Peyer's patch (tissue), 4 donors: ENCODE results near the gene FOXR1. TPM values are rescaled to one million over a fixed set of nuclear protein-coding genes. Genes with fewer than 3 reads are reported as not detected.
A peak's percentile ranks its signal among the peaks of the same experiment; 100 is the strongest.
"Not testable (repeated sequence)": the region's sequence is repeated elsewhere in the genome, so short reads cannot be mapped to it uniquely, and the experiment has no call there.

Experiments
- DNase-seq, 3 donors: peaks; one replicate each; pipeline ENCODE4 v3.0.0-alpha.2; 2017 to 2019
- H3K27ac ChIP-seq, 4 donors: fragments of 200-600 bp; sonication (generic); one replicate each; pipeline ENCODE4 v1.5.1; 2016 to 2019
- H3K27me3 ChIP-seq, 2 donors: fragments of 200-600 bp; sonication (generic); one replicate each; pipeline ENCODE4 v1.5.1; 2019
- H3K36me3 ChIP-seq, 3 donors: fragments of 200-600 bp; sonication (generic); one replicate each; pipeline ENCODE4 v1.5.1; 2016 to 2019
- H3K4me1 ChIP-seq, 4 donors: fragments of 200-600 bp; sonication (generic); one replicate each; pipeline ENCODE4 v1.5.1; 2016 to 2019
- H3K4me3 ChIP-seq, 4 donors: fragments of 200-600 bp; sonication (generic); 1 replicate in 3 of 4; 2 replicates in 1 of 4; pipeline ENCODE4 v1.5.1; 2016 to 2019; ENCODE audit warnings: mild to moderate bottlenecking in 1 of 4
- H3K9me3 ChIP-seq, 4 donors: fragments of 200-600 bp; sonication (generic); one replicate each; pipeline ENCODE4 v1.5.1; 2016 to 2019; ENCODE audit warnings: mild to moderate bottlenecking in 1 of 4
- POLR2A ChIP-seq, 2 donors: fragments of 450-650 bp; IDR thresholded peaks; one replicate each; pipeline ENCODE4 v1.5.1; 2017; ENCODE audit warnings: antibody characterized with exemption in 2 of 2, mild to moderate bottlenecking in 2 of 2, moderate library complexity in 2 of 2
- total RNA-seq, 4 donors: library from RNA; depleted of rRNA; stranded (reverse); fragments of >200 nt; gene quantifications; one replicate each; pipeline ENCODE4 v1.1.0, GENCODE V29; 2016
- TF ChIP-seq, protein P1 (sequence below), 6 experiments: fragments of 450-650 bp in 4 of 6; fragments of 200-600 bp in 2 of 6; sonication (generic) in 1 of 6; IDR thresholded peaks; one replicate each; pipeline ENCODE4 v1.5.1; 2017 to 2019; ENCODE audit warnings: antibody characterized with exemption in 6 of 6, mild to moderate bottlenecking in 3 of 6, moderate library complexity in 1 of 6

FOXR1 gene
- total RNA-seq, 4 donors from 2014 or later, result not detected

DNA sequence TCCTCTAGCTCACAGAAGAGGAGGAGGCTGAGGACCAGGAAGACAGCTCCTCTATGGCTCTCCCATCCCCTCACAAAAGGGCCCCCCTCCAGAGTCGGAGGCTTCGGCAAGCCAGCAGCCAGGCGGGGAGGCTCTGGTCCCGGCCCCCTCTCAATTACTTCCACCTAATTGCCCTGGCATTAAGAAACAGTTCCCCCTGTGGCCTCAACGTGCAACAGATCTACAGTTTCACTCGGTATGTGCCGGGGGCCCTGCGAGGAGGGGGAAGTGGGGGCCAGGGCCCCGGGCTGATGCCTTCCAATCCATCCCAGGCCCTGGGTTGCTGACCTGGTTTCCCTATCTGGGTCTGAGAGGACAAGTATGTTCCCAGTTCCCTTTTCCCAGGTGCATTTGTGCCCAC, 7.9 kb downstream of the FOXR1 start:
- no peaks in the 10 kb centered on the region for H3K36me3 ChIP-seq
- no peaks in the 10 kb centered on the region for H3K27me3 ChIP-seq
- TF ChIP-seq, protein P1, sequence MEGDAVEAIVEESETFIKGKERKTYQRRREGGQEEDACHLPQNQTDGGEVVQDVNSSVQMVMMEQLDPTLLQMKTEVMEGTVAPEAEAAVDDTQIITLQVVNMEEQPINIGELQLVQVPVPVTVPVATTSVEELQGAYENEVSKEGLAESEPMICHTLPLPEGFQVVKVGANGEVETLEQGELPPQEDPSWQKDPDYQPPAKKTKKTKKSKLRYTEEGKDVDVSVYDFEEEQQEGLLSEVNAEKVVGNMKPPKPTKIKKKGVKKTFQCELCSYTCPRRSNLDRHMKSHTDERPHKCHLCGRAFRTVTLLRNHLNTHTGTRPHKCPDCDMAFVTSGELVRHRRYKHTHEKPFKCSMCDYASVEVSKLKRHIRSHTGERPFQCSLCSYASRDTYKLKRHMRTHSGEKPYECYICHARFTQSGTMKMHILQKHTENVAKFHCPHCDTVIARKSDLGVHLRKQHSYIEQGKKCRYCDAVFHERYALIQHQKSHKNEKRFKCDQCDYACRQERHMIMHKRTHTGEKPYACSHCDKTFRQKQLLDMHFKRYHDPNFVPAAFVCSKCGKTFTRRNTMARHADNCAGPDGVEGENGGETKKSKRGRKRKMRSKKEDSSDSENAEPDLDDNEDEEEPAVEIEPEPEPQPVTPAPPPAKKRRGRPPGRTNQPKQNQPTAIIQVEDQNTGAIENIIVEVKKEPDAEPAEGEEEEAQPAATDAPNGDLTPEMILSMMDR (IDR thresholded peaks at IDR 0.05), result no peak
- no peak for TF ChIP-seq POLR2A (IDR thresholded peaks at IDR 0.05)
- H3K4me3 ChIP-seq, result no peak overlapping the region
- DNase-seq, result no peak
- no peaks in the 10 kb centered on the region for H3K4me1 ChIP-seq
- H3K27ac ChIP-seq, result no peak overlapping the region
- H3K9me3 ChIP-seq, result no peaks in the 10 kb centered on the region

DNA sequence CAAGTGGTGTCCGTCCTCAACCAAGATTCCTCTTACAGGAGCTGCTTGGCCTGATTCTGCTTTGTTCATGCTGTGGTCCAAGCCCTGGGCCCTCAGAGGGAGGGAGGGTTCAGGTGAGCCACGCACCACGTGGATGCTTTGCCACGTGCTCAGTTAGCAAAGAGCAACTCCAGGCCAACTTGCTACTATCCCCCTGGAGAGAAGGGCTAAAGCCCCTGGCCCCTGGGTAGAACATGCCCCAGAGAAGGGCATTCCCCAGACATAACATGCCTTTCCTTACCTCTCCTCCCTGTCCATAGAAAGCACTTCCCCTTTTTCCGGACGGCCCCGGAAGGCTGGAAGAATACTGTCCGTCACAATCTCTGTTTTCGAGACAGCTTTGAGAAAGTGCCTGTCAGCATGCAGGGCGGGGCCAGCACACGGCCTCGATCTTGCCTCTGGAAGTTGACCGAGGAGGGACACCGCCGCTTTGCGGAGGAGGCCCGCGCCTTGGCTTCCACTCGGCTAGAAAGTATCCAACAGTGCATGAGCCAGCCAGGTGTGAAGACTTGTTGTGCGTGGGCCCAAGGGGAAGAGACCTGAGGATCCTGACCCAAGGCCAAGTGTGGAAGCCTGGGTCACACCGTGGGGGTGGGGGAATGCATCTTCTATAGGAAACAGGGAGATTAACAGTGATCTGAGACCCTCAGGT, 8.8 kb downstream of the FOXR1 start:
- no peak overlapping the region for H3K4me3 ChIP-seq
- no peak overlapping the region for H3K27ac ChIP-seq
- peak in 1 of 3 donors; percentile 55 for DNase-seq

DNA sequence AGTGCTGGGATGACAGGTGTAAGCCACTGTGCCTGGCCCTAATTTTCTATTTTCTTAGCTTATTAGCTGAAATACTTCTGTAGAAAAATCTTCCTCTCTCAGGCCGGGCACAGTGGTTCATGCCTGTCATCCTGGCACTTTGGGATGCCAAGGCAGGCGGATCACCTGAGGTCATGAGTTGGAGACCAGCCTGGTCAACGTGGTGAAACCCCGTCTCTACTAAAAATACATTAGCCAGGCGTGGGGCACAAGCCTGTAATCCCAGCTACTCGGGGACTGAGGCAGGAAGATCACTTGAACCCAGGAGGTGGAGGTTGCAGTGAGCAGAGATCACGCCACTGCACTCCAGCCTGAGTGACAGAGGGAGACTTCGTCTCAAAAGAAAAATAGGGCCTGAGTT, 12.8 kb downstream of the FOXR1 start:
- DNase-seq, H3K36me3 ChIP-seq, H3K27ac ChIP-seq, H3K27me3 ChIP-seq, H3K4me3 ChIP-seq, H3K4me1 ChIP-seq, H3K9me3 ChIP-seq: not testable (repeated sequence)

More for the DNA sequence above, 8.8 kb downstream of the FOXR1 start:
- Histone ChIP-seq H3K4me1 (no peaks in the 10 kb centered on the region), H3K36me3 (no peaks in the 10 kb centered on the region), H3K27me3 (no peaks in the 10 kb centered on the region), H3K9me3 (no peaks in the 10 kb centered on the region)
- TF ChIP-seq, protein P1 (IDR thresholded peaks at IDR 0.05), result no peak
- no peak for TF ChIP-seq POLR2A (IDR thresholded peaks at IDR 0.05)

DNA sequence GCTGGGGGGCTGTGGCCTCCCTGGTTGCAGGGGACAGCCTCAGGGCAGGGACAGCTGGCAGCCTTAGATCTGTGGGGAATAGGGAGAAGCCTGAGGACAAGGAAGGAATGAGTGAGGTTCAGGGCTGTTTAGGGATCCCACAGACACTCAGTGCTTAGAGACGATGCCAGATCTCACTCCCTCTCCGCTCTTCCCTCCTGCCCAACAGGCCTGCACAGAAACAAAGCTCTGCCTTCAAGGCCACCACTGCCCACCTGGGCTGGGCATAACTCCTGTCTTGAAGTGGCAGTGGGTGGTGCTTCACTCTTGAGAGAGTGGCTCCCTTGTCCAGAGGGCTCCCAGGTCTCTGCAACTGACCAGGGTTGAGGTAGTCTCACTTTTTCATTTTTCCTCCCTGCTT, 13.3 kb downstream of the FOXR1 start:
- H3K27ac ChIP-seq, result no peak overlapping the region
- H3K4me1 ChIP-seq, result no peaks in the 10 kb centered on the region
- no peak overlapping the region for H3K4me3 ChIP-seq
- H3K9me3 ChIP-seq, result no peaks in the 10 kb centered on the region
- H3K27me3 ChIP-seq, result no peaks in the 10 kb centered on the region
- no peak for DNase-seq
- TF ChIP-seq POLR2A (IDR thresholded peaks at IDR 0.05), result no peak
- TF ChIP-seq, protein P1 (IDR thresholded peaks at IDR 0.05), result no peak
- no peaks in the 10 kb centered on the region for H3K36me3 ChIP-seq

DNA sequence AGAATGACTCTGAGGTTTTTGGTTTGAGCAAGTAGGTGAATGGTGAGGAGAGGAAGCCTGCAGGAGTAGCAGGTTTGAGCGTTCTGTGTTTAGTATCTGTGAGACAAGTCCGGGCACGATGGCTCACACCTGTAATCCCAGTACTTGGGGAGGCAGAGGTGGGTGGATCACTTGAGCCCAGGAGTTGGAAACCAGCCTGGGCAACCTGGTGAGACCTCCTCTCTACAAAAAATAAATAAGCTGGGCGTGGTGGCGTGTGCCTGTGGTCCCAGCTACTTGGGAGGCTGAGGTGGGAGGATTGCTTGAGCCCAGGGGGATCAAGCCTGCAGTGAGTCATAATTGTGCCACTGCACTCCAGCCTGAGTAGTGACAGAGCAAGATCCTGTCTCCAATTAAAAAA, 16.7 kb downstream of the FOXR1 start:
- Histone ChIP-seq H3K4me3 (no peak overlapping the region), H3K4me1 (no peaks in the 10 kb centered on the region), H3K36me3 (no peaks in the 10 kb centered on the region), H3K27ac (no peak overlapping the region), H3K9me3 (no peaks in the 10 kb centered on the region), H3K27me3 (no peaks in the 10 kb centered on the region)
- no peak for DNase-seq
- no peak for TF ChIP-seq POLR2A (IDR thresholded peaks at IDR 0.05)
- TF ChIP-seq, protein P1 (IDR thresholded peaks at IDR 0.05), result no peak

DNA sequence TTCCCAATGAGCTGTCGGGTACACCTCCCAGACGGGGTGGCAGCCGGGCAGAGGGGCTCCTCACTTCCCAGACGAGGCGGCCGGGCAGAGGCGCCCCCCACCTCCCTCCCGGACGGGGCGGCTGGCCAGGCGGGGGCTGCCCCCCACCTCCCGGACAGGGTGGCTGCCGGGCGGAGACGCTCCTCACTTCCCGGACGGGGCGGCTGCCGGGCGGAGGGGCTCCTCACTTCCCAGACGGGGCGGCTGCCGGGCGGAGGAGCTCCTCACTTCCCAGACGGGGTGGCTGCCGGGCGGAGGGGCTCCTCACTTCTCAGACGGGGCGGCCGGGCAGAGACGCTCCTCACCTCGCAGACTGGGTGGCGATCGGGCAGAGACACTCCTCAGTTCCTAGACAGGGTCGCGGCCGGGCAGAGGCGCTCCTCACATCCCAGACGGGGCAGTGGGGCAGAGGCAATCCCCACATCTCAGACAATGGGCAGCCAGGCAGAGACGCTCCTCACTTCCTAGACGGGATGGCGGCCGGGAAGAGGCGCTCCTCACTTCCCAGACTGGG, 20.0 kb downstream of the FOXR1 start:
- not testable (repeated sequence) for H3K27me3 ChIP-seq, DNase-seq, H3K4me3 ChIP-seq, H3K27ac ChIP-seq, H3K36me3 ChIP-seq, H3K9me3 ChIP-seq, H3K4me1 ChIP-seq
